ENCODE data around the gene CDCP2.
"Not testable (repeated sequence)": the region's sequence is repeated elsewhere in the genome, so short reads cannot be mapped to it uniquely, and the experiment has no call there.

Gene CDCP2

DNA sequence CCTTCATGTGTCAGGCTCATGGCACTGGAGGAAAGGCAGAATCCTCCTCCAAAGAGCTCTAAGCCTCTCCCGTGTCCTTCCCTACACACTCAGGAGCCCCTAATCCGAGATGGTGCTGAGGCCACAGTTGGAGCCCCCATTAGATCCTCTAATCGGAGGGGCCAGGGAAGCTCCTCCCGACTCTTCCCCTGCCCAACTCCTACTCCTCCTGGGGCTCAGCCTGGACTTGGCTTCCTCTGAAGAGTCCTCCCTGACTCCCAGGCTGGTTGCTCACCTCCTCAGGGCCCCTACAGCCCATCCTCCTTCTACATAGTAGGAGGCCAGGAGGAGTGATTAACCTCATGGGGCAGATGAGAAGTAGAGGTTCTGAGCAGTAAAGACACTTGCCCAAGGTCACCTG, 21.3 kb upstream of the CDCP2 start:
- Histone ChIP-seq H3K36me3 (ENCODE audit: insufficient read depth, low read length) (no peaks in the 10 kb centered on the region), H3K9me3 (ENCODE audit: control insufficient read depth, insufficient read depth, low read length) (no peaks in the 10 kb centered on the region), H3K4me1 (ENCODE audit: insufficient read depth, low read length) (no peaks in the 10 kb centered on the region; the same call in 1 of the 2 replicates), H3K9ac (ENCODE audit: low read depth, low read length) (no peak overlapping the region)

- H3K36me3 ChIP-seq (ENCODE audit: insufficient read depth, low read length), result no peaks in the 10 kb centered on the region
- no peaks in the 10 kb centered on the region for H3K9me3 ChIP-seq (ENCODE audit: control insufficient read depth, insufficient read depth, low read length)
- H3K4me1 ChIP-seq (ENCODE audit: insufficient read depth, low read length), result no peaks in the 10 kb centered on the region; the same call in 1 of the 2 replicates
- no peak overlapping the region for H3K9ac ChIP-seq (ENCODE audit: low read depth, low read length)
Measured at GRCh38 chr1:54173681-54174080, 20.9 kb upstream of the CDCP2 start.

DNA sequence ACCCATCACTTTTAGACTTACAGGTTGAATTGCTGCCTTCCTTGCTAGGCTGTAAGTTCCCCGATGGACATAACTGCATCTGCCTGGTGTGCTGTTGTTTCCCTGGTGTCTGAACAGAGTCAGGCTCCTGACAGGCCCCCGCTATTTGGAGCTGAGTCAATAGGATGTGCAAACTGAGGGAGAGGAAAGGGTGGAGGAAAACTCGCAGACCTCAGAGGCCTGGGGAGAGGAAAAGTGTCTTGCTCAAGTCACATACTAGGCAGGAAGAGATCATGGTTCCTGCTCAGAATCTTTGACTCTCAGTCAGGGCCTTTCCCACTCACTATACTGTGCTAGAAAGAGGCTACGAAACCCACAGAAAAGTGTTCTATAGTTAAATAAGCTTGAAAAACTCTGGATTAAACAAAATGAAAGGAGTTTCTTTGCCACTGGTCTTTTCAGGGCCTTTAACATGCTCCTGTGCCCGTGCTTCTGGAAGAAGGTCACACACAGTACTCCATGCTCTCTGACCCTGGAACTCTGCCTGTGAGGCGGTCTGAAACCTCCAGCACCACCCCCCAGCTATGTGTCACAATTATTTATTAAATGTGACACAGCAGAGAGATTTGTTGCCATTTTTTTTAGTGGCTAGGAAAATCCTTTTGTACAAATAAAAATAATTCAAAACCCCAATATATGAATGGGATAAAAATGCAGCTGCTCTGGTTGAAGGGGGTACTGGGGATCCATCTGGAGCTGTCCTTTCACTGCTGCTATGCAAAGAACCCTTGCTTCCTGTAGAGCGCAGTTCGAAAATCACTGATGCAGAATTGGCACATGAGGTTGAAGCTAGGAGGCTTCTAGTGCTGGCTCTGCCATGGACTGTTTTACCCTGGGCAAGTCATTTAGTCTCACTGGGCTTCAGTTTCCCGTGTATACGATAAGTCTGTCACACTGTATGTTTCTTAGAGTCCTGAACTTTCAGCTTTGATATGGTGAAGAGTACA, 20.1 kb upstream of the CDCP2 start:
- H3K4me1 ChIP-seq (ENCODE audit: insufficient read depth, low read length), result no peaks in the 10 kb centered on the region; the same call in 1 of the 2 replicates
- H3K9me3 ChIP-seq (ENCODE audit: control insufficient read depth, insufficient read depth, low read length), result no peaks in the 10 kb centered on the region
- no peak overlapping the region for H3K9ac ChIP-seq (ENCODE audit: low read depth, low read length)
- H3K36me3 ChIP-seq (ENCODE audit: insufficient read depth, low read length), result no peaks in the 10 kb centered on the region

GRCh38 chr1:54171606-54172005, 18.8 kb upstream of the CDCP2 start:
- H3K36me3 ChIP-seq (ENCODE audit: insufficient read depth, low read length), result no peaks in the 10 kb centered on the region
- H3K9me3 ChIP-seq (ENCODE audit: control insufficient read depth, insufficient read depth, low read length), result no peaks in the 10 kb centered on the region
- H3K9ac ChIP-seq (ENCODE audit: low read depth, low read length), result no peak overlapping the region
- H3K4me1 ChIP-seq (ENCODE audit: insufficient read depth, low read length), result no peaks in the 10 kb centered on the region; the same call in 1 of the 2 replicates

- H3K4me1 ChIP-seq (ENCODE audit: insufficient read depth, low read length), result no peaks in the 10 kb centered on the region; the same call in 1 of the 2 replicates
- H3K9ac ChIP-seq (ENCODE audit: low read depth, low read length), result no peak overlapping the region
- no peaks in the 10 kb centered on the region for H3K36me3 ChIP-seq (ENCODE audit: insufficient read depth, low read length)
- H3K9me3 ChIP-seq (ENCODE audit: control insufficient read depth, insufficient read depth, low read length), result no peaks in the 10 kb centered on the region
Measured at GRCh38 chr1:54171016-54171415, 18.2 kb upstream of the CDCP2 start.

- H3K4me1 ChIP-seq (ENCODE audit: insufficient read depth, low read length), result no peaks in the 10 kb centered on the region; the same call in 1 of the 2 replicates
- no peak overlapping the region for H3K9ac ChIP-seq (ENCODE audit: low read depth, low read length)
- H3K36me3 ChIP-seq (ENCODE audit: insufficient read depth, low read length), result no peaks in the 10 kb centered on the region
- H3K9me3 ChIP-seq (ENCODE audit: control insufficient read depth, insufficient read depth, low read length), result no peaks in the 10 kb centered on the region
Measured at GRCh38 chr1:54169068-54169467, 16.3 kb upstream of the CDCP2 start.

DNA sequence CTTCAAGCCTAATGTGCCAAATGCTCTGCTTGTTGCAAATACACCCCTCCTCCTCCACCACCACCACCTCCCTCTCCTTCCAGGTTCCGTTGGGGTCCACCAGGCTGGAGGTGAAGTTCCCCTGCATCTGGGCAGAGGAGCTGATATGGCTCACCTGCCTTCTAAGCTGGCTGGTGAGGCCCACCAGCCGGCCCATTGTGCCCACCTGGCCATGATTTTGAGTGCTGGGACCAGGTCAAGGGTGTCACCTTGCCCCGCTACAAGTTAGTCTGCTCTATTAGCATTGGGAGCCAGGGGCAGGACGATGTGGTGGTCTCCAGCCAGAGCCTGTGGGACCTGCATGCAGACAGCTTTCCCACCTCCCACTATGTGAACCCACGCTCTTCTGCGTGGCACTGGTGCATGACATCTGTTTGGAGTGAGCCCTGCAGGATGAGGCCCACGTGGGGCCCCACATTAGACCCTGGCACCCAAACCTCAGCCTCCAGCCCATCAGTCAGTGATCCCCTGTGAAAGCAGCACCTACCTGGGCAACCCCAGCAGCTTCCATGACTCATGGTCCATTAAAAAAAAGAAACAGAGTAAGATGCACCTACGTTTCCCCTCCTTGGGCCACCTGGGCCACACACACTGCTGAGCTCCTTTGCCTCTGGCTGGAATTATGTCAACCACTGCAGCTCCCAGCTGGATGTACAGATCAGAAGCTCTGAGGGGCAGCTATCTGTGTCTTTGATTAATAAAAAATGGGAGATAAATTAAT, 15.6 kb upstream of the CDCP2 start:
- no peaks in the 10 kb centered on the region for H3K36me3 ChIP-seq (ENCODE audit: insufficient read depth, low read length)
- H3K9me3 ChIP-seq (ENCODE audit: control insufficient read depth, insufficient read depth, low read length), result no peaks in the 10 kb centered on the region
- no peak overlapping the region for H3K9ac ChIP-seq (ENCODE audit: low read depth, low read length)
- H3K4me1 ChIP-seq (ENCODE audit: insufficient read depth, low read length), result no peaks in the 10 kb centered on the region; the same call in 1 of the 2 replicates

DNA sequence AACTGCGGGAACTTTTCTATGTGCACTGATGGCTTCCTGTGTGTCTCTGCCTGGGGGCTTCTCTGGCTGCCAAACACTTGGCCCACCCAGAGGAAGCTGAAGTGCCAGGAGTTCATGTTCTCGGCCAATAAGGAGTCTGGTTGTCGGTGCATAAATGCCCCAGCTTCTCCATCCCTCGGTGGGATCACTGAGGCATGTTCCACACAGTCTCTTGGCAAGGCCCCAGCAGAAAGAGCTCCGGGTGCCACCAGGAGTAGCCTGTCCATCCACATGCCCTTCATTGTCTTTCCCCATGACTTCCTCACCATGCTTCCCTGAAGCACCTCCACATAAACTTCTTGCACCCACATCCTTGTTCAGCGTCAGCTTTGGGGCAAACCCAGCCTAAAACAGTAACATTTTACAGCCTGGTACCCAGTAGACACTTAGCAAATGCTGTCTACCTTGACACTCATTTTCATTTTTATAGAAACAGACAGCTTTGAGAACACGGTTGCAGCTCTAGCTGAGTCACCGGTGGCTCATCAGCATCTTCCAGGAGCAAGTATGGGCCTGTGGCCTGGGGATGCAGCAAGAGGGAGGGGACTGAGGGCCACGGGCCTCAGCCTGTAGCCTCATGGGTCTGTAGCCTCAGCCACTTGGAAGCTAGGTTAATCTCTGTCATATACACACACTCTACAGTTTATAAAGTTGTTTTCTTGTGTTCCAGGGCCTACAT, 14.8 kb upstream of the CDCP2 start:
- H3K9me3 ChIP-seq (ENCODE audit: control insufficient read depth, insufficient read depth, low read length), result no peaks in the 10 kb centered on the region
- no peaks in the 10 kb centered on the region; the same call in 1 of the 2 replicates for H3K4me1 ChIP-seq (ENCODE audit: insufficient read depth, low read length)
- no peak overlapping the region for H3K9ac ChIP-seq (ENCODE audit: low read depth, low read length)
- H3K36me3 ChIP-seq (ENCODE audit: insufficient read depth, low read length), result no peaks in the 10 kb centered on the region

DNA sequence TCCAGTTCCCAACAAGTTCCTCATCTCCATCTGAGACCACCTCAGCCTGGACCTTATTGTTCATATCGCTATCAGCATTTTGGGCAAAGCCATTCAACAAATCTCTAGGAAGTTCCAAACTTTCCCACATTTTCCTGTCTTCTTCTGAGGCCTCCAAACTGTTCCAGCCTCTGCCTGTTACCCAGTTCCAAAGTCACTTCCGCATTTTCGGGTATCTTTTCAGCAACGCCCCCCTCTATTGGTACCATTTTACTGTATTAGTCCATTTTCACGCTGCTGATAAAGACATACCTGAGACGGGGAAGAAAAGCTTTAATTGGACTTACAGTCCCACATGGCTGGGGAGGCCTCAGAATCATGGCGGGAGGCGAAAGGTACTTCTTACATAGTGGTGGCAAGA, 13.6 kb upstream of the CDCP2 start:
- not testable (repeated sequence) for H3K9ac ChIP-seq (ENCODE audit: low read depth, low read length); H3K4me1 ChIP-seq (ENCODE audit: insufficient read depth, low read length); H3K36me3 ChIP-seq (ENCODE audit: insufficient read depth, low read length); H3K9me3 ChIP-seq (ENCODE audit: control insufficient read depth, insufficient read depth, low read length)

DNA sequence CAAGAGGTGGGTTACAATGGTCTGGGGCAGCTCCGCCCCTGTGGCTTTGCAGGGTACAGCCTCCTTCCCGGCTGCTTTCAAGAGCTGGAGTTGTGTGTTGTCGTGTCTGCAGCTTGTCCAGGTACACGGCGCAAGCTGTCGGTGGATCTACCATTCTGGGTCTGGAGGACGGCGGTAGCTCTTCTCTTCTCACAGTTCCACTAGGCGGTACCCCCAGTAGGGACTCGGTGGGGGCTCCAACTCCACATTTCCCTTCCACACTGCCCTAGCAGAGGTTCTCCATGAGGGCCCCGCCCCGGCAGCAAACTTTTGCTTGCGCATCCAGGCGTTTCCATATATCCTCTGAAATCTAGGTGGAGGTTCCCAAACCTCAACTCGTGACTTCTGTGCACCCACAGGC, 12.3 kb upstream of the CDCP2 start:
- H3K36me3 ChIP-seq (ENCODE audit: insufficient read depth, low read length), result no peaks in the 10 kb centered on the region
- H3K4me1 ChIP-seq (ENCODE audit: insufficient read depth, low read length), result no peaks in the 10 kb centered on the region; the same call in 1 of the 2 replicates
- H3K9ac ChIP-seq (ENCODE audit: low read depth, low read length), result no peak overlapping the region
- no peaks in the 10 kb centered on the region for H3K9me3 ChIP-seq (ENCODE audit: control insufficient read depth, insufficient read depth, low read length)

DNA sequence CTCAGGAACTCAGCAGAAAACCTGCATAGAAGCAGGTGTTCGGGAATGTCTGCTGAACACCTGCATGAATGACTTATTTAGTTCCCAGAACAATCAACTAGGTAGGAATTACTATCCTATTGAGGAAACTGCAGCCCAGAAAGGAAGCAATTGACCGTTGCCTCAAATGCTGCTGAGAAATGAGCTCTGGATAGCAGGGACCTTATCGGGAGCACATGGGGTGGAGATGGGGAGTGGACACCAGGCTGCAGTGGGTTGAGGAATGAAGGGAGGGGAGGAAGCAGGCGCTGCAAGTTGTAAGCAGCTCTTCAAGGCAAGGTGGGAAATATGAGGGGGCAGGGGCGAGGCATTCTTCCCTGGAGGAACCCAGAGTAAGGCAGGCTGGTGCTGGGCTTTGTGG, 10.8 kb upstream of the CDCP2 start:
- Histone ChIP-seq H3K4me1 (ENCODE audit: insufficient read depth, low read length) (no peaks in the 10 kb centered on the region; the same call in 1 of the 2 replicates), H3K36me3 (ENCODE audit: insufficient read depth, low read length) (no peaks in the 10 kb centered on the region), H3K9me3 (ENCODE audit: control insufficient read depth, insufficient read depth, low read length) (no peaks in the 10 kb centered on the region), H3K9ac (ENCODE audit: low read depth, low read length) (no peak overlapping the region)

DNA sequence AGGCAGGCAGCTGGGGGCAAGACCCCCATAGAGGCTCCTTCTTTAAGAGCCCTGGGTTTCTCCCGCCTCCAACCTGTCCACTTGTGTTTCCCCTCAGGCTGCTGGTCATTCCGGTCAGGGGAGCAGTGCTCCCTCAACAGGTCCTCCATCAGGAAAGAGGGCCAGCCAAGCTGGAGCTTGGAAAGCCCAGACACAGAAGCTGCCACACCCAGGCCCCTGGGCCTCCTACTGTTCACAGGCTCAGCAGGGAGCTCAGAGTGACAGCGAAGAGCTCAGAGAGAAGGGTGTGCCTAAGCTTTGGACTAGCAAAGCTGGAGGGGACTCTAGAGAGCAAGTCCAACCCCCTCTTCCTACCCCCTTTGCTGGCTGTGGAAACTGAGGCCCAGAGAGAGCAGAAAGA, 10.3 kb upstream of the CDCP2 start:
- H3K4me1 ChIP-seq (ENCODE audit: insufficient read depth, low read length), result no peaks in the 10 kb centered on the region; the same call in 1 of the 2 replicates
- H3K9ac ChIP-seq (ENCODE audit: low read depth, low read length), result no peak overlapping the region
- no peaks in the 10 kb centered on the region for H3K9me3 ChIP-seq (ENCODE audit: control insufficient read depth, insufficient read depth, low read length)
- H3K36me3 ChIP-seq (ENCODE audit: insufficient read depth, low read length), result no peaks in the 10 kb centered on the region

- Histone ChIP-seq H3K36me3 (ENCODE audit: insufficient read depth, low read length) (no peaks in the 10 kb centered on the region), H3K9ac (ENCODE audit: low read depth, low read length) (no peak overlapping the region), H3K4me1 (ENCODE audit: insufficient read depth, low read length) (no peaks in the 10 kb centered on the region; the same call in 1 of the 2 replicates), H3K9me3 (ENCODE audit: control insufficient read depth, insufficient read depth, low read length) (no peaks in the 10 kb centered on the region)
Measured at GRCh38 chr1:54161495-54162168, 8.8 kb upstream of the CDCP2 start.

GRCh38 chr1:54160351-54160750, 7.6 kb upstream of the CDCP2 start:
- no peaks in the 10 kb centered on the region for H3K9me3 ChIP-seq (ENCODE audit: control insufficient read depth, insufficient read depth, low read length)
- no peaks in the 10 kb centered on the region for H3K36me3 ChIP-seq (ENCODE audit: insufficient read depth, low read length)
- H3K4me1 ChIP-seq (ENCODE audit: insufficient read depth, low read length), result no peaks in the 10 kb centered on the region; the same call in 1 of the 2 replicates
- no peak overlapping the region for H3K9ac ChIP-seq (ENCODE audit: low read depth, low read length)
